H9 (cell line): ENCODE data around the gene SCGB1C1. TPM values are rescaled to one million over a fixed set of nuclear protein-coding genes. Genes with fewer than 3 reads are reported as not detected.

ENCODE experiments used
- DNase-seq: peaks from one replicate; pipeline ENCODE4 v3.0.0-alpha.2; 2017
- H2AFZ ChIP-seq: one replicate; pipeline ENCODE4 v1.6.1; 2013; ENCODE audit warnings: mild to moderate bottlenecking, low read length, control low read depth, moderate library complexity
- H2AK5ac ChIP-seq: 2 replicates; pipeline ENCODE4 v1.6.1; 2013; ENCODE audit warnings: low read length, control low read depth, mixed read lengths; ENCODE audit not compliant: insufficient read length
- H2BK120ac ChIP-seq: one replicate; pipeline ENCODE4 v1.6.1; 2013; ENCODE audit warnings: low read depth, mild to moderate bottlenecking, low read length, control low read depth, inconsistent platforms; ENCODE audit not compliant: poor library complexity, severe bottlenecking
- H2BK12ac ChIP-seq: 2 replicates; pipeline ENCODE4 v1.6.1; 2013; ENCODE audit warnings: low read length, control low read depth, mixed read lengths, low read depth; ENCODE audit not compliant: insufficient read length
- H2BK15ac ChIP-seq: 2 replicates; pipeline ENCODE4 v1.6.1; 2013; ENCODE audit warnings: low read depth, low read length, control low read depth
- H2BK20ac ChIP-seq: one replicate; pipeline ENCODE4 v1.6.1; 2013; ENCODE audit warnings: low read depth, mild to moderate bottlenecking, low read length, control low read depth, inconsistent platforms; ENCODE audit not compliant: poor library complexity, severe bottlenecking
- H2BK5ac ChIP-seq: 2 replicates; pipeline ENCODE4 v1.6.1; 2013; ENCODE audit warnings: low read length, control low read depth, mixed read lengths; ENCODE audit not compliant: insufficient read length
- H3K14ac ChIP-seq: 2 replicates; pipeline ENCODE4 v1.6.1; 2013; ENCODE audit warnings: low read length, control low read depth; ENCODE audit not compliant: insufficient read depth
- H3K18ac ChIP-seq: 2 replicates; pipeline ENCODE4 v1.6.1; 2013; ENCODE audit warnings: low read depth, mild to moderate bottlenecking, mixed read lengths, low read length, control low read depth; ENCODE audit not compliant: insufficient read length
- H3K23ac ChIP-seq: 2 replicates; pipeline ENCODE4 v1.6.1; 2013; ENCODE audit warnings: low read length, control low read depth, mixed read lengths, low read depth; ENCODE audit not compliant: insufficient read length
- H3K23me2 ChIP-seq: 2 replicates; pipeline ENCODE4 v1.6.1; 2013; ENCODE audit warnings: low read depth, mild to moderate bottlenecking, mixed read lengths, low read length, control low read depth; ENCODE audit not compliant: insufficient read length, poor library complexity, severe bottlenecking
- H3K27ac ChIP-seq: 2 replicates; pipeline ENCODE4 v1.5.1; 2013; ENCODE audit warnings: low read length, control low read depth, mixed read lengths, low read depth; ENCODE audit not compliant: insufficient read length
- H3K27me3 ChIP-seq: 2 replicates; pipeline ENCODE4 v1.6.1; 2013; ENCODE audit warnings: low read length, control low read depth, inconsistent platforms; ENCODE audit not compliant: insufficient read depth
- H3K4ac ChIP-seq: 2 replicates; pipeline ENCODE4 v1.6.1; 2013; ENCODE audit warnings: low read depth, mild to moderate bottlenecking, control low read depth, inconsistent platforms, low read length, moderate library complexity
- H3K4me1 ChIP-seq: 2 replicates; pipeline ENCODE4 v1.6.1; 2013; ENCODE audit warnings: low read length, control low read depth, inconsistent platforms; ENCODE audit not compliant: insufficient read depth
- H3K4me2 ChIP-seq: 2 replicates; pipeline ENCODE4 v1.6.1; 2013; ENCODE audit warnings: low read length, control low read depth, mixed read lengths; ENCODE audit not compliant: insufficient read length, insufficient read depth
- H3K56ac ChIP-seq: 2 replicates; pipeline ENCODE4 v1.6.1; 2013; ENCODE audit warnings: low read depth, mild to moderate bottlenecking, mixed read lengths, low read length, control low read depth; ENCODE audit not compliant: insufficient read length
- H3K79me1 ChIP-seq: 2 replicates; pipeline ENCODE4 v1.6.1; 2013; ENCODE audit warnings: low read depth, mild to moderate bottlenecking, moderate library complexity, low read length, control low read depth, inconsistent platforms; ENCODE audit not compliant: insufficient read depth, poor library complexity, severe bottlenecking
- H3K79me2 ChIP-seq: 2 replicates; pipeline ENCODE4 v1.6.1; 2013; ENCODE audit warnings: low read length, control low read depth, inconsistent platforms; ENCODE audit not compliant: insufficient read depth
- H3K9ac ChIP-seq: 2 replicates; pipeline ENCODE4 v1.6.1; 2013; ENCODE audit warnings: low read length, control low read depth, mixed read lengths; ENCODE audit not compliant: insufficient read length; ENCODE audit errors: extremely low read depth
- H3K9me3 ChIP-seq: one replicate; pipeline ENCODE4 v1.6.1; 2013; ENCODE audit warnings: low read depth, low read length, inconsistent platforms; ENCODE audit not compliant: control insufficient read depth
- H3T11ph ChIP-seq: one replicate; pipeline ENCODE4 v1.6.1; 2013; ENCODE audit warnings: mild to moderate bottlenecking, low read length, control low read depth, inconsistent platforms
- H4K20me1 ChIP-seq: one replicate; pipeline ENCODE4 v1.6.1; 2013; ENCODE audit not compliant: control insufficient read depth, insufficient read length, insufficient read depth
- H4K5ac ChIP-seq: 2 replicates; pipeline ENCODE4 v1.6.1; 2013; ENCODE audit warnings: low read depth, mild to moderate bottlenecking, mixed read lengths, low read length, control low read depth; ENCODE audit not compliant: insufficient read length
- H4K8ac ChIP-seq: replicated peaks from 2 replicates; pipeline ENCODE4 v1.6.1; 2013; ENCODE audit warnings: low read length, control low read depth, mixed read lengths, low read depth; ENCODE audit not compliant: insufficient read length
- H4K91ac ChIP-seq: 2 replicates; pipeline ENCODE4 v1.6.1; 2013; ENCODE audit warnings: low read depth, mild to moderate bottlenecking, moderate library complexity, mixed read lengths, low read length, control low read depth; ENCODE audit not compliant: insufficient read length
- H3K27ac Mint-ChIP-seq, 3 experiments: 2 replicates in 2 of 3; 3 replicates in 1 of 3; pipeline ENCODE4 v1.8.0; 2020 to 2021; ENCODE audit warnings: mixed read lengths in 3 of 3, mild to moderate bottlenecking in 1 of 3, moderate library complexity in 1 of 3
- H3K27me3 Mint-ChIP-seq: 2 replicates; pipeline ENCODE4 v1.8.0; 2021; ENCODE audit warnings: low read depth, mild to moderate bottlenecking, moderate library complexity, mixed read lengths
- H3K36me3 Mint-ChIP-seq, 3 experiments: 2 replicates in 2 of 3; 3 replicates in 1 of 3; pipeline ENCODE4 v1.8.0; 2020 to 2021; ENCODE audit warnings: low read depth in 3 of 3, mixed read lengths in 3 of 3; ENCODE audit not compliant: insufficient read depth in 1 of 3
- H3K4me1 Mint-ChIP-seq, 2 experiments: 2 replicates each; pipeline ENCODE4 v1.8.0; 2020; ENCODE audit warnings: mixed read lengths in 2 of 2
- H3K4me3 Mint-ChIP-seq, 2 experiments: 2 replicates in 1 of 2; 3 replicates in 1 of 2; pipeline ENCODE4 v1.8.0; 2020 to 2021; ENCODE audit warnings: mild to moderate bottlenecking in 2 of 2, mixed read lengths in 2 of 2, moderate library complexity in 1 of 2
- H3K9me3 Mint-ChIP-seq, 2 experiments: 2 replicates in 1 of 2; 3 replicates in 1 of 2; pipeline ENCODE4 v1.8.0; 2020; ENCODE audit warnings: mild to moderate bottlenecking in 2 of 2, mixed read lengths in 2 of 2, moderate library complexity in 1 of 2
- CTCF ChIP-seq: fragments of 200-600 bp; sonication (generic); conservative IDR thresholded peaks from 3 replicates; pipeline ENCODE4 v1.8.0; 2021; ENCODE audit warnings: antibody characterized with exemption, mild to moderate bottlenecking
- WGBS: extraction: QIAGEN DNeasy Blood & Tissue Kit; methylation state at CpG from one replicate; pipeline ENCODE4 v1.1.7; 2013; ENCODE audit warnings: missing lambda C conversion rate, low lambda C conversion rate, mixed read lengths; ENCODE audit not compliant: insufficient read length; ENCODE audit errors: extremely low coverage; 5-methylcytosine and 5-hydroxymethylcytosine counted together
- total RNA-seq: library from RNA; stranded (reverse); gene quantifications from 2 replicates; pipeline ENCODE4 v1.2.1, GENCODE V29; 2021

SCGB1C1 gene
- total RNA-seq, 1 experiment from 2014 or later, result not detected

- no peak for TF ChIP-seq CTCF
- Mint-ChIP-seq H3K36me3 (peaks cover 3 to 13% (median 11%) of the 10 kb centered on the region in 3 experiments; a peak in 6 of 7 replicates), H3K9me3 (no peaks in the 10 kb centered on the region; a peak in 1 of 5 replicates), H3K4me3 (peak overlapping the region; percentile 95), H3K4me1 (peaks cover 9 to 18% of the 10 kb centered on the region in 2 experiments), H3K27ac (no peak overlapping the region), H3K27me3 (no peaks in the 10 kb centered on the region; the same call in 1 of the 2 replicates)
- H3K4me1 ChIP-seq, result no peaks in the 10 kb centered on the region; the same call in 1 of the 2 replicates
- H3K56ac ChIP-seq, result no peak overlapping the region
- no peak overlapping the region for H3K23ac ChIP-seq
- no peak overlapping the region for H3K14ac ChIP-seq
- H3T11ph ChIP-seq, result no peak overlapping the region
- H2BK15ac ChIP-seq, result no peak overlapping the region
- no CpG with 5 or more reads among the region's 8 CpGs for WGBS
- no peak overlapping the region for H4K5ac ChIP-seq
- H4K91ac ChIP-seq, result no peak overlapping the region
- no peak overlapping the region for H2AK5ac ChIP-seq
- peaks cover 6% of the 10 kb centered on the region; the same call in 1 of the 2 replicates for H3K79me2 ChIP-seq
- H2BK20ac ChIP-seq, result no peak overlapping the region
- H2BK120ac ChIP-seq, result no peak overlapping the region
- no peak overlapping the region for H3K4ac ChIP-seq
- H4K20me1 ChIP-seq, result no peaks in the 10 kb centered on the region
- no peak overlapping the region for H2BK5ac ChIP-seq
- H3K23me2 ChIP-seq, result peaks cover 6% of the 10 kb centered on the region
- peaks cover 4% of the 10 kb centered on the region for H3K79me1 ChIP-seq
- no peak for DNase-seq
- peak overlapping the region; percentile 84 for H3K9ac ChIP-seq
- H3K27ac ChIP-seq, result no peak overlapping the region
- no peak overlapping the region for H2BK12ac ChIP-seq
- H3K9me3 ChIP-seq, result no peaks in the 10 kb centered on the region
- H3K18ac ChIP-seq, result no peak overlapping the region
- no peak overlapping the region for H4K8ac ChIP-seq
- no peak overlapping the region for H2AFZ ChIP-seq
- peak overlapping the region; percentile 88 for H3K4me2 ChIP-seq
- no peaks in the 10 kb centered on the region; the same call in 1 of the 2 replicates for H3K27me3 ChIP-seq
Measured at GRCh38 chr11:235180-235579, 42.3 kb downstream of the SCGB1C1 start.
